IPS-NIHi7 (cell line): ENCODE data around the gene GDPD4.

Experiments
- DNase-seq: peaks from one replicate; pipeline ENCODE4 v3.0.0; 2012; ENCODE audit warnings: mixed read lengths; ENCODE audit errors: extremely low spot score

The GDPD4 gene

GRCh38 chr11:77190331-77191075, 111.0 kb downstream of the GDPD4 start:
- DNase-seq, result no peak

- no peak for DNase-seq
Measured at GRCh38 chr11:77189588-77190210, 111.8 kb downstream of the GDPD4 start.

GRCh38 chr11:77188633-77189491, 112.6 kb downstream of the GDPD4 start:
- peak; percentile 46 for DNase-seq

GRCh38 chr11:77187776-77188632, 113.5 kb downstream of the GDPD4 start:
- peak; percentile 88 for DNase-seq

GRCh38 chr11:77187111-77187750, 114.3 kb downstream of the GDPD4 start:
- DNase-seq, result no peak

- no peak for DNase-seq
Measured at GRCh38 chr11:77186302-77186701, 115.2 kb downstream of the GDPD4 start.

GRCh38 chr11:77184136-77184860, 117.2 kb downstream of the GDPD4 start:
- no peak for DNase-seq

GRCh38 chr11:77183431-77183984, 118.0 kb downstream of the GDPD4 start:
- no peak for DNase-seq

- no peak for DNase-seq
Measured at GRCh38 chr11:77182542-77183430, 118.7 kb downstream of the GDPD4 start.

GRCh38 chr11:77181799-77182541, 119.5 kb downstream of the GDPD4 start:
- DNase-seq, result no peak

GRCh38 chr11:77181226-77181625, 120.3 kb downstream of the GDPD4 start:
- DNase-seq, result no peak

GRCh38 chr11:77180346-77180745, 121.1 kb downstream of the GDPD4 start:
- DNase-seq, result no peak

GRCh38 chr11:77179681-77180080, 121.8 kb downstream of the GDPD4 start:
- no peak for DNase-seq

GRCh38 chr11:77179048-77179447, 122.4 kb downstream of the GDPD4 start:
- DNase-seq, result no peak

- DNase-seq, result no peak
Measured at GRCh38 chr11:77178150-77178549, 123.3 kb downstream of the GDPD4 start.

- no peak for DNase-seq
Measured at GRCh38 chr11:77176996-77177395, 124.5 kb downstream of the GDPD4 start.

- peak; percentile 82 for DNase-seq
Measured at GRCh38 chr11:77175869-77176539, 125.5 kb downstream of the GDPD4 start.
